K562 (cell line): ENCODE results near the gene BRF1. TPM values are rescaled to one million over a fixed set of nuclear protein-coding genes. Genes with fewer than 3 reads are reported as not detected.
A peak's percentile ranks its signal among the peaks of the same experiment; 100 is the strongest.

ENCODE experiments used
- BRD4 ChIP-seq: fragments of 200-600 bp; sonication (generic); IDR thresholded peaks from 2 replicates; pipeline ENCODE4 v1.6.1; 2017; ENCODE audit warnings: inconsistent platforms
- CCNT2 ChIP-seq: IDR thresholded peaks from 2 replicates; pipeline ENCODE4 v1.6.1; 2011; ENCODE audit warnings: borderline replicate concordance, low read depth, mild to moderate bottlenecking, moderate library complexity, mixed read lengths, low read length; ENCODE audit not compliant: insufficient read length; ENCODE audit errors: extremely low read depth
- CREB1 ChIP-seq, 2 experiments: sonication (generic) in 1 of 2; formaldehyde crosslinking in 1 of 2; IDR thresholded peaks; 2 replicates each; pipeline versions ENCODE4 v1.6.1 to v1.8.0; 2012 to 2022; ENCODE audit warnings: inconsistent platforms in 1 of 2, mild to moderate bottlenecking in 1 of 2, missing genetic modification reagents in 1 of 2, moderate library complexity in 1 of 2
- DDX20 ChIP-seq: fragments of 450-650 bp; IDR thresholded peaks from 2 replicates; pipeline ENCODE4 v1.6.1; 2016; ENCODE audit warnings: missing genetic modification characterization, low read depth, mild to moderate bottlenecking, missing compliant biosample characterization, moderate library complexity
- GTF2A2 ChIP-seq: IDR thresholded peaks from 2 replicates; pipeline ENCODE4 v1.6.1; 2016; ENCODE audit warnings: mild to moderate bottlenecking, missing genetic modification characterization, missing compliant biosample characterization
- HMGN3 ChIP-seq: IDR thresholded peaks from 2 replicates; pipeline ENCODE4 v1.6.1; 2011; ENCODE audit warnings: borderline replicate concordance, low read depth, mild to moderate bottlenecking, mixed read lengths, low read length; ENCODE audit not compliant: insufficient read length; ENCODE audit errors: extremely low read depth
- KLF1 ChIP-seq: fragments of 450-650 bp; IDR thresholded peaks from 2 replicates; pipeline ENCODE4 v1.6.1; 2016; ENCODE audit warnings: missing genetic modification characterization, missing compliant biosample characterization
- PHF20 ChIP-seq: fragments of 450-650 bp; IDR thresholded peaks from 2 replicates; pipeline ENCODE4 v1.6.1; 2018; ENCODE audit not compliant: partially characterized antibody
- SFPQ ChIP-seq: fragments of 200-400 bp; formaldehyde crosslinking; IDR thresholded peaks from 2 replicates; pipeline ENCODE4 v1.6.1; 2017; ENCODE audit warnings: mild to moderate bottlenecking, low read depth, low read length, moderate library complexity
- TSHZ1 ChIP-seq: fragments of 250-450 bp; sonication (Bioruptor Pico); IDR thresholded peaks from 2 replicates; pipeline ENCODE4 v1.4.0; 2020; ENCODE audit warnings: mild to moderate bottlenecking, moderate library complexity
- YBX1 ChIP-seq: fragments of 450-650 bp; IDR thresholded peaks from 2 replicates; pipeline ENCODE4 v1.7.1; 2016; ENCODE audit warnings: mild to moderate bottlenecking
- ZNF639 ChIP-seq, 2 experiments: fragments of 200-800 bp in 1 of 2; sonication (Bioruptor generic) in 1 of 2; sonication (generic) in 1 of 2; formaldehyde crosslinking in 1 of 2; IDR thresholded peaks in 1 of 2; conservative IDR thresholded peaks in 1 of 2; 2 replicates each; pipeline versions ENCODE4 v1.5.0 to v1.6.1; 2016 to 2020; ENCODE audit warnings: missing compliant biosample characterization in 1 of 2, missing genetic modification characterization in 1 of 2, missing genetic modification reagents in 1 of 2
- ZNF830 ChIP-seq: fragments of 250-450 bp; sonication (Bioruptor Pico); IDR thresholded peaks from 2 replicates; pipeline ENCODE4 v1.5.0; 2021; ENCODE audit warnings: mild to moderate bottlenecking
- polyA plus RNA-seq, 8 experiments: library from polyadenylated mRNA; depleted of rRNA in 4 of 8; stranded (reverse) in 5 of 8; unstranded in 3 of 8; fragments of >200 nt; fragmentation: Nextera tagmentation in 2 of 8; fragmentation: Illumina TruSeq in 1 of 8; extraction: Ambion mirVana in 2 of 8; extraction: Trizol in 1 of 8; gene quantifications; 2 replicates each; pipeline versions ENCODE4 v1.2.1 to v1.2.3, GENCODE V29; 2011 to 2014; ENCODE audit warnings: inconsistent platforms in 1 of 8, missing spikeins in 1 of 8
- total RNA-seq, 7 experiments: library from RNA; depleted of rRNA in 6 of 7; stranded (reverse); fragments of >200 nt in 6 of 7; fragmentation: Illumina TruSeq in 2 of 7; extraction: Trizol in 2 of 7; gene quantifications; 2 replicates each; pipeline versions ENCODE4 v1.2.1 to v1.2.3, GENCODE V29; 2011 to 2021; ENCODE audit warnings: low replicate concordance in 1 of 7
- TF ChIP-seq, protein P1 (sequence below): fragments of 250-450 bp; sonication (Bioruptor Pico); IDR thresholded peaks from 2 replicates; pipeline ENCODE4 v1.8.0; 2021; ENCODE audit warnings: mild to moderate bottlenecking, moderate library complexity
- TF ChIP-seq, protein P2 (sequence below): fragments of 250-450 bp; sonication (Bioruptor Pico); IDR thresholded peaks from 2 replicates; pipeline ENCODE4 v1.4.0; 2020; ENCODE audit warnings: mild to moderate bottlenecking

BRF1 gene
- total and polyA plus RNA-seq, 9 of the 15 experiments (the other 6 are each of a cell fraction or from before 2014, with no cell fraction given) = 0.14 to 24.6 (median 8.2) TPM

- TF ChIP-seq, protein P1, sequence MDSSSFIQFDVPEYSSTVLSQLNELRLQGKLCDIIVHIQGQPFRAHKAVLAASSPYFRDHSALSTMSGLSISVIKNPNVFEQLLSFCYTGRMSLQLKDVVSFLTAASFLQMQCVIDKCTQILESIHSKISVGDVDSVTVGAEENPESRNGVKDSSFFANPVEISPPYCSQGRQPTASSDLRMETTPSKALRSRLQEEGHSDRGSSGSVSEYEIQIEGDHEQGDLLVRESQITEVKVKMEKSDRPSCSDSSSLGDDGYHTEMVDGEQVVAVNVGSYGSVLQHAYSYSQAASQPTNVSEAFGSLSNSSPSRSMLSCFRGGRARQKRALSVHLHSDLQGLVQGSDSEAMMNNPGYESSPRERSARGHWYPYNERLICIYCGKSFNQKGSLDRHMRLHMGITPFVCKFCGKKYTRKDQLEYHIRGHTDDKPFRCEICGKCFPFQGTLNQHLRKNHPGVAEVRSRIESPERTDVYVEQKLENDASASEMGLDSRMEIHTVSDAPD (CRISPR knock-in tag) = no peak
- TF ChIP-seq DDX20 (tag) (no peak), GTF2A2 (tag) (no peak), YBX1 (no peak), CCNT2 (peak; percentile 55), SFPQ (no peak), TSHZ1 (CRISPR knock-in tag) (no peak), BRD4 (no peak), PHF20 (no peak), ZNF639 (CRISPR knock-in tag; conservative IDR thresholded peaks at IDR 0.05 in 1 of 2, IDR thresholded peaks at IDR 0.05 in 1 of 2) (peak in 1 of 2 experiments; percentile 70; a peak in 1 of 4 replicates), KLF1 (tag) (no peak), CREB1 (IDR thresholded peaks at IDR 0.05) (no peak), CREB1 (CRISPR knock-in tag; IDR thresholded peaks at IDR 0.05) (no peak), ZNF830 (CRISPR knock-in tag) (no peak), HMGN3 (no peak)
- TF ChIP-seq, protein P2, sequence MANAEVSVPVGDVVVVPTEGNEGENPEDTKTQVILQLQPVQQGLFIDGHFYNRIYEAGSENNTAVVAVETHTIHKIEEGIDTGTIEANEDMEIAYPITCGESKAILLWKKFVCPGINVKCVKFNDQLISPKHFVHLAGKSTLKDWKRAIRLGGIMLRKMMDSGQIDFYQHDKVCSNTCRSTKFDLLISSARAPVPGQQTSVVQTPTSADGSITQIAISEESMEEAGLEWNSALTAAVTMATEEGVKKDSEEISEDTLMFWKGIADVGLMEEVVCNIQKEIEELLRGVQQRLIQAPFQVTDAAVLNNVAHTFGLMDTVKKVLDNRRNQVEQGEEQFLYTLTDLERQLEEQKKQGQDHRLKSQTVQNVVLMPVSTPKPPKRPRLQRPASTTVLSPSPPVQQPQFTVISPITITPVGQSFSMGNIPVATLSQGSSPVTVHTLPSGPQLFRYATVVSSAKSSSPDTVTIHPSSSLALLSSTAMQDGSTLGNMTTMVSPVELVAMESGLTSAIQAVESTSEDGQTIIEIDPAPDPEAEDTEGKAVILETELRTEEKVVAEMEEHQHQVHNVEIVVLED (CRISPR knock-in tag) = peak; percentile 74
Measured at GRCh38 chr14:105314287-105315200, 13.7 kb upstream of the BRF1 start, which contains the start of gene PACS2 (continued).
